Type B pancreatic cell (in vitro differentiated cells): ENCODE data around the gene CRHR2. TPM values are rescaled to one million over a fixed set of nuclear protein-coding genes. Genes with fewer than 3 reads are reported as not detected.

Source experiments
- DNase-seq: peaks from one replicate; pipeline ENCODE4 v3.0.0; 2021; ENCODE audit warnings: mixed read lengths; ENCODE audit not compliant: unreplicated experiment; ENCODE audit errors: extremely low spot score
- H3K27ac Mint-ChIP-seq: 2 replicates; pipeline ENCODE4 v1.8.0; 2021; ENCODE audit warnings: mild to moderate bottlenecking, mixed read lengths
- H3K27me3 Mint-ChIP-seq: 2 replicates; pipeline ENCODE4 v1.8.0; 2021; ENCODE audit warnings: mixed read lengths
- H3K36me3 Mint-ChIP-seq: 2 replicates; pipeline ENCODE4 v1.8.0; 2021; ENCODE audit warnings: mixed read lengths
- H3K4me1 Mint-ChIP-seq: one replicate; pipeline ENCODE4 v1.8.0; 2021; ENCODE audit warnings: mixed read lengths; ENCODE audit not compliant: unreplicated experiment
- H3K4me3 Mint-ChIP-seq: 2 replicates; pipeline ENCODE4 v1.8.0; 2021; ENCODE audit warnings: mild to moderate bottlenecking, mixed read lengths
- H3K9me3 Mint-ChIP-seq: 2 replicates; pipeline ENCODE4 v1.8.0; 2021; ENCODE audit warnings: mixed read lengths
- CTCF ChIP-seq: fragments of 200-600 bp; sonication (generic); conservative IDR thresholded peaks from 2 replicates; pipeline ENCODE4 v1.5.0; 2021; ENCODE audit warnings: antibody characterized with exemption, mild to moderate bottlenecking
- total RNA-seq: library from RNA; stranded (reverse); gene quantifications from 2 replicates; pipeline ENCODE4 v1.2.1, GENCODE V29; 2021; ENCODE audit warnings: low replicate concordance

Gene CRHR2
- total RNA-seq, 1 donor from 2014 or later, result 0.27 TPM

GRCh38 chr7:30635798-30636197 lies 46.5 kb downstream of the CRHR2 start:
- TF ChIP-seq CTCF, result no peak
- Mint-ChIP-seq H3K27ac (no peak overlapping the region), H3K9me3 (no peaks in the 10 kb centered on the region), H3K4me3 (no peak overlapping the region), H3K4me1 (no peaks in the 10 kb centered on the region), H3K36me3 (peaks cover 41% of the 10 kb centered on the region), H3K27me3 (no peaks in the 10 kb centered on the region)
- DNase-seq, result no peak

- no peaks in the 10 kb centered on the region for H3K4me1 Mint-ChIP-seq
- no peak overlapping the region for H3K27ac Mint-ChIP-seq
- peaks cover 41% of the 10 kb centered on the region for H3K36me3 Mint-ChIP-seq
- no peak overlapping the region for H3K4me3 Mint-ChIP-seq
- H3K9me3 Mint-ChIP-seq, result no peaks in the 10 kb centered on the region
- no peak for TF ChIP-seq CTCF
- DNase-seq, result no peak
- H3K27me3 Mint-ChIP-seq, result no peaks in the 10 kb centered on the region
Observed at GRCh38 chr7:30634634-30635201, 47.5 kb downstream of the CRHR2 start.

GRCh38 chr7:30634193-30634626 lies 48.0 kb downstream of the CRHR2 start:
- peaks cover 41% of the 10 kb centered on the region for H3K36me3 Mint-ChIP-seq
- H3K9me3 Mint-ChIP-seq, result no peaks in the 10 kb centered on the region
- no peak overlapping the region for H3K4me3 Mint-ChIP-seq
- TF ChIP-seq CTCF, result no peak
- no peaks in the 10 kb centered on the region for H3K4me1 Mint-ChIP-seq
- H3K27me3 Mint-ChIP-seq, result no peaks in the 10 kb centered on the region
- no peak overlapping the region for H3K27ac Mint-ChIP-seq
- no peak for DNase-seq

GRCh38 chr7:30633223-30633622 lies 49.0 kb downstream of the CRHR2 start:
- Mint-ChIP-seq H3K9me3 (no peaks in the 10 kb centered on the region), H3K27me3 (no peaks in the 10 kb centered on the region), H3K4me3 (no peak overlapping the region), H3K27ac (no peak overlapping the region), H3K36me3 (peaks cover 48% of the 10 kb centered on the region), H3K4me1 (no peaks in the 10 kb centered on the region)
- TF ChIP-seq CTCF, result no peak
- no peak for DNase-seq

GRCh38 chr7:30630986-30631385 lies 51.3 kb downstream of the CRHR2 start:
- TF ChIP-seq CTCF, result no peak
- Mint-ChIP-seq H3K27ac (no peak overlapping the region), H3K4me3 (no peak overlapping the region), H3K27me3 (no peaks in the 10 kb centered on the region), H3K4me1 (no peaks in the 10 kb centered on the region), H3K36me3 (peaks cover 47% of the 10 kb centered on the region), H3K9me3 (no peaks in the 10 kb centered on the region)
- no peak for DNase-seq

GRCh38 chr7:30627026-30627425 lies 55.2 kb downstream of the CRHR2 start:
- Mint-ChIP-seq H3K4me1 (no peaks in the 10 kb centered on the region), H3K4me3 (no peak overlapping the region), H3K9me3 (no peaks in the 10 kb centered on the region), H3K27ac (no peak overlapping the region), H3K36me3 (peaks cover 35% of the 10 kb centered on the region), H3K27me3 (no peaks in the 10 kb centered on the region)
- DNase-seq, result no peak
- no peak for TF ChIP-seq CTCF
